Measurements from ENCODE around the gene DAW1.

- no peak for TF ChIP-seq CTCF (conservative IDR thresholded peaks at IDR 0.05; ENCODE audit: low read depth, low read length)
- TF ChIP-seq EZH2phosphoT487 (IDR thresholded peaks at IDR 0.05; ENCODE audit: borderline replicate concordance, low read length): no peak
These were observed 101.8 kb downstream of the DAW1 start for GRCh38 chr2:227973241-227973640.

Measured in PC-3 (cell line).